A549 (cell line): ENCODE measurements around the gene ABCG5. TPM values are rescaled to one million over a fixed set of nuclear protein-coding genes. Genes with fewer than 3 reads are reported as not detected.

Source experiments
- ATAC-seq, 2 experiments: fragments of 200-7000 bp in 1 of 2; fragments of >200 bp in 1 of 2; cut with Nextera tagmentation in 1 of 2; cut with Tn5 transposase in 1 of 2; 3 replicates each; pipeline versions ENCODE4 v1.8.0 to v1.9.1; 2018 to 2020; ENCODE audit warnings: mild to moderate bottlenecking in 1 of 2, moderate library complexity in 1 of 2
- CTCF ChIA-PET: fragments of 300-600 bp; sonication (Branson Sonifier 250); formaldehyde crosslinking; extraction: SDS; loops from one replicate; lab custom pipeline; 2021; ENCODE audit warnings: antibody characterized with exemption, inconsistent platforms; lab: Yijun Ruan, JAX
- POLR2A ChIA-PET: fragments of 350-600 bp; formaldehyde crosslinking; extraction: SDS; loops from one replicate; lab custom pipeline; 2021; ENCODE audit warnings: antibody characterized with exemption, inconsistent platforms; lab: Yijun Ruan, JAX
- DNase-seq, 2 experiments: peaks; one replicate each; pipeline versions ENCODE4 v3.0.0 to v3.0.0-alpha.2; 2011 to 2016; ENCODE audit warnings: low read depth in 1 of 2, low spot score in 1 of 2
- FAIRE-seq: peaks from 2 replicates; lab custom pipeline; 2011; peaks lifted over from hg19 to GRCh38; lab: Jason Lieb, UNC
- H3K27ac ChIP-seq, 2 experiments: fragments of >200 bp; sonication (Bioruptor Twin); formaldehyde crosslinking; 3 replicates each; pipeline ENCODE4 v1.5.1; 2016 to 2017
- H3K4me1 ChIP-seq: fragments of >200 bp; sonication (Bioruptor Twin); formaldehyde crosslinking; 3 replicates; pipeline ENCODE4 v1.6.1; 2016
- H3K4me2 ChIP-seq: fragments of >200 bp; sonication (Bioruptor Twin); formaldehyde crosslinking; 3 replicates; pipeline ENCODE4 v1.6.1; 2016
- H3K4me3 ChIP-seq: fragments of >200 bp; sonication (Bioruptor Twin); formaldehyde crosslinking; 3 replicates; pipeline ENCODE4 v1.5.1; 2016
- H3K9me3 ChIP-seq: fragments of >200 bp; sonication (Bioruptor Twin); formaldehyde crosslinking; 3 replicates; pipeline ENCODE4 v1.6.1; 2016
- CBX8 ChIP-seq: fragments of 200-600 bp; sonication (generic); IDR thresholded peaks from 2 replicates; pipeline ENCODE4 v1.6.1; 2016
- CHD4 ChIP-seq: fragments of 200-600 bp; sonication (generic); IDR thresholded peaks from 2 replicates; pipeline ENCODE4 v1.6.1; 2016; ENCODE audit warnings: antibody characterized with exemption, mild to moderate bottlenecking, borderline replicate concordance
- CTCF ChIP-seq: fragments of >200 bp; sonication (Bioruptor Twin); formaldehyde crosslinking; IDR thresholded peaks from 3 replicates; pipeline ENCODE4 v1.5.1; 2016
- ESRRA ChIP-seq: fragments of 150-350 bp; IDR thresholded peaks from 2 replicates; pipeline ENCODE4 v1.6.1; 2014; ENCODE audit warnings: mild to moderate bottlenecking, low read length, borderline replicate concordance
- HMGXB4 ChIP-seq: fragments of 250-450 bp; sonication (Bioruptor Pico); IDR thresholded peaks from 2 replicates; pipeline ENCODE4 v1.5.0; 2021; ENCODE audit warnings: mild to moderate bottlenecking, moderate library complexity, borderline replicate concordance
- JUN ChIP-seq, 2 experiments: fragments of >200 bp; sonication (Bioruptor Twin); formaldehyde crosslinking; IDR thresholded peaks; 2 replicates in 1 of 2; 3 replicates in 1 of 2; pipeline ENCODE4 v1.6.1; 2016 to 2017
- MAZ ChIP-seq: fragments of 150-350 bp; IDR thresholded peaks from 2 replicates; pipeline ENCODE4 v1.6.1; 2014; ENCODE audit warnings: antibody characterized with exemption, low read depth, low read length, borderline replicate concordance
- NR3C1 ChIP-seq: fragments of >200 bp; sonication (Bioruptor Twin); formaldehyde crosslinking; IDR thresholded peaks from 3 replicates; pipeline ENCODE4 v1.6.1; 2017
- PBX3 ChIP-seq: IDR thresholded peaks from 2 replicates; pipeline ENCODE4 v1.6.1; 2012
- RFX5 ChIP-seq: fragments of 450-650 bp; IDR thresholded peaks from 2 replicates; pipeline ENCODE4 v1.7.1; 2014; ENCODE audit warnings: antibody characterized with exemption, mild to moderate bottlenecking, moderate library complexity
- TFCP2L1 ChIP-seq: fragments of 250-450 bp; sonication (Bioruptor Pico); IDR thresholded peaks from 2 replicates; pipeline ENCODE4 v1.5.0; 2021; ENCODE audit warnings: mild to moderate bottlenecking
- USF2 ChIP-seq: fragments of 450-650 bp; IDR thresholded peaks from 2 replicates; pipeline ENCODE4 v1.6.1; 2014; ENCODE audit warnings: antibody characterized with exemption
- WGBS: methylation state at CpG from one replicate; pipeline ENCODE4 v1.1.6; 2017; ENCODE audit errors: missing lambda C conversion rate; 5-methylcytosine and 5-hydroxymethylcytosine counted together
- polyA plus RNA-seq, 4 experiments: library from polyadenylated mRNA; depleted of rRNA in 3 of 4; stranded (reverse); fragments of >200 nt; fragmentation: RNase III in 1 of 4; extraction: RNeasy Plus Mini Kit Qiagen cat#74134 plus additional on column Dnase treatment in 1 of 4; gene quantifications; 2 replicates in 3 of 4; 3 replicates in 1 of 4; pipeline ENCODE4 v1.2.3, GENCODE V29; 2011 to 2017

The ABCG5 gene
- polyA plus RNA-seq, 2 of the 4 experiments (the other 2 are of a cell fraction), result not detected

GRCh38 chr2:43810888-43811287 is 27.8 kb downstream of the ABCG5 start:
- H3K27ac ChIP-seq, result no peak overlapping the region
- no peaks in the 10 kb centered on the region for H3K9me3 ChIP-seq
- TF ChIP-seq CBX8 (no peak), JUN (IDR thresholded peaks at IDR 0.05) (no peak), MAZ (no peak), NR3C1 (no peak), CTCF (no peak)
- FAIRE-seq (no peak), ATAC-seq (no peak), DNase-seq (no peak)
- WGBS, result 82% methylated on average over 1 of the region's 1 CpG
- ChIA-PET CTCF (interaction anchor here (1.4 kb wide), 1 partner anchor 200 kb away, joined by 3 read pairs; no protein-coding TSS in a partner anchor), POLR2A (no interaction called here)
- H3K4me1 ChIP-seq, result peaks cover 28% of the 10 kb centered on the region
- no peak overlapping the region for H3K4me2 ChIP-seq
- H3K4me3 ChIP-seq, result no peak overlapping the region

GRCh38 chr2:43810452-43810851 is 28.2 kb downstream of the ABCG5 start:
- CTCF ChIA-PET, result interaction anchor here (1.2 to 1.4 kb wide), 2 partner anchors 26 to 200 kb away, joined by 3 read pairs; no protein-coding TSS in a partner anchor
- FAIRE-seq (no peak), ATAC-seq (no peak), DNase-seq (no peak)
- H3K4me2 ChIP-seq, result no peak overlapping the region
- H3K4me3 ChIP-seq, result no peak overlapping the region
- no peak overlapping the region for H3K27ac ChIP-seq
- WGBS, result 70% methylated on average over 2 of the region's 2 CpGs
- TF ChIP-seq HMGXB4, result no peak
- no peak for TF ChIP-seq CHD4
- no peak for TF ChIP-seq NR3C1
- POLR2A ChIA-PET, result no interaction called here
- no peaks in the 10 kb centered on the region for H3K9me3 ChIP-seq
- H3K4me1 ChIP-seq, result peaks cover 32% of the 10 kb centered on the region

- peak in 1 of 2 experiments; percentile 29; a peak in 1 of 6 replicates for ATAC-seq
- Histone ChIP-seq H3K9me3 (no peaks in the 10 kb centered on the region), H3K4me2 (peak overlapping the region; percentile 50), H3K4me1 (peaks cover 32% of the 10 kb centered on the region), H3K4me3 (no peak overlapping the region), H3K27ac (no peak overlapping the region)
- FAIRE-seq, result peak; percentile 32
- CTCF ChIA-PET, result interaction anchor here (2.7 kb wide), 1 partner anchor 71 kb away, joined by 6 read pairs; no protein-coding TSS in a partner anchor
- DNase-seq, result no peak
- TF ChIP-seq PBX3 (no peak), RFX5 (no peak), HMGXB4 (no peak), USF2 (no peak), ESRRA (no peak), TFCP2L1 (no peak)
- POLR2A ChIA-PET, result no interaction called here
- 37% methylated on average over 2 of the region's 2 CpGs for WGBS
These were observed 32.0 kb downstream of the ABCG5 start for GRCh38 chr2:43806719-43807031.
